ENCODE data around the gene CERK. TPM values are rescaled to one million over a fixed set of nuclear protein-coding genes. Genes with fewer than 3 reads are reported as not detected.
"Not testable (repeated sequence)": the region's sequence is repeated elsewhere in the genome, so short reads cannot be mapped to it uniquely, and the experiment has no call there.

Gene CERK, protein sequence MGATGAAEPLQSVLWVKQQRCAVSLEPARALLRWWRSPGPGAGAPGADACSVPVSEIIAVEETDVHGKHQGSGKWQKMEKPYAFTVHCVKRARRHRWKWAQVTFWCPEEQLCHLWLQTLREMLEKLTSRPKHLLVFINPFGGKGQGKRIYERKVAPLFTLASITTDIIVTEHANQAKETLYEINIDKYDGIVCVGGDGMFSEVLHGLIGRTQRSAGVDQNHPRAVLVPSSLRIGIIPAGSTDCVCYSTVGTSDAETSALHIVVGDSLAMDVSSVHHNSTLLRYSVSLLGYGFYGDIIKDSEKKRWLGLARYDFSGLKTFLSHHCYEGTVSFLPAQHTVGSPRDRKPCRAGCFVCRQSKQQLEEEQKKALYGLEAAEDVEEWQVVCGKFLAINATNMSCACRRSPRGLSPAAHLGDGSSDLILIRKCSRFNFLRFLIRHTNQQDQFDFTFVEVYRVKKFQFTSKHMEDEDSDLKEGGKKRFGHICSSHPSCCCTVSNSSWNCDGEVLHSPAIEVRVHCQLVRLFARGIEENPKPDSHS
- total RNA-seq, result 13.0 TPM

DNA sequence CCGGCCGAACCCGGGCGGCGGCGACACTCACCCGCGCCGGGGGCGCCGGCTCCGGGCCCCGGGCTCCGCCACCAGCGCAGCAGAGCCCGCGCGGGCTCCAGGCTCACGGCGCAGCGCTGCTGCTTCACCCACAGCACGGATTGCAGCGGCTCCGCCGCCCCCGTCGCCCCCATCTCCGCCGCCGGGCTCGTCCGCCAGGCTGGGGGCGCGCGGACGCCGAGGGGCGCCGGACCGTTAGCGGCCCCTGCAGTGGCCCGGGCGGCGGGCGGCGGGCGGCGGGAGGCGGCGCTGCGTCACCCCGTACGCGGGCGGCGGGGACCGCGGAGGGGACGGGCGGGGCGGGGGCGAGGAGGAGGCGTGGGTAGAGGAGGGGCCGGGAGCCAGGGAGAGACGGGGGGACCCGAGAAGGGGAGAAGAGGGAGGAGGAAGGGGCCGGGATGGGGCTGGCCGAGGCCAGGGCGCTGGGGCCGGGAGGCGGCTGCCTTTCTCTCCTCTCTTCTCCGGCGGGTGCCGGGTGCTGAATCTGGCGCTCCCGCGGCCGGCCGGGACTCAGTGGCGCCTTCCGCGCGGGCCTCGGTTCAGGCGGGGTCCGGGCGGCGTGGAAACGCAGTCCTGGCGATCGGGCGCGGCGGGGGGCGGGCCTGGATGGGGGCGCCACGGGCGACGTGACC lies at the start of gene CERK:
TSS of gene CERK (minus strand) at position 277 of the 671 bp plus-strand sequence. CDS start at position 173, 104 bp downstream.
- DNase-seq (ENCODE audit: low spot score), result peak; percentile 76

DNA sequence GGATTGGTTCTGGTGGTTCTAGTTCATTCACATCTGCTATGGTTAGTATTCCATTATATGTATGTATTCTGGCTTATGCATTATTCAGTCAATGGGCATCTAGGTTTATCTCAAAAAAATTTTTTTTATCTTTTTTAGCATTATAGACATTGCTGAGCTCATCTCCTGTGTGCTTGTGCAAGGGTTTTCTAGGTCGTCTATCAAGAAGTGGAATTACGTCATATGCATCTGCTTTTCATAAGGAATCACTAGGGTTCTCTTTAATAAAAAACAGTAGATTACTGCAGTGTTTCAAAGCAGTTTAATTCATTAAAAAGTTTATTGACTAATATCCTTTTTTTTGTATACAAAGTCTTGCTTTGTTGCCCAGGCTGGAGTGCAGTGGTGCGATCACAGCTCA lies 45.7 kb upstream of the CERK start:
- no peak for DNase-seq (ENCODE audit: low spot score)

DNA sequence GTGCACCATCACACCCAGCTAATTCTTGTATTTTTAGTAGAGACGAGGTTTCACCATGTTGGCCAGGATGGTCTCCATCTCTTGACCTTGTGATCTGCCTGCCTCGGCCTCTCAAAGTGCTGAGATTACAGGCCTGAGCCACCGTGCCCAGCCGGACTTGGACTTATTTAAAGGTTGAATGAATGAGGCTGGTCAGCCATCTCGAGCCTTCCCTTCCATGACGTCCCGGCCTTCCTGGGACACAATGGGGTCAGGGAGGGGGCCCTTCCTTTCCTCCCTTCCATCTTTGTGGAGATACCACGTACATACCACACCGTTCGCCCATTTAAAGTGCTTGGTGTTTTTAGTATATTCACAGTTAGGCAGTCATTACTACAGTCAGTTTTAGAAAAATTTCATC lies 44.1 kb upstream of the CERK start:
- DNase-seq (ENCODE audit: low spot score), result not testable (repeated sequence)

DNA sequence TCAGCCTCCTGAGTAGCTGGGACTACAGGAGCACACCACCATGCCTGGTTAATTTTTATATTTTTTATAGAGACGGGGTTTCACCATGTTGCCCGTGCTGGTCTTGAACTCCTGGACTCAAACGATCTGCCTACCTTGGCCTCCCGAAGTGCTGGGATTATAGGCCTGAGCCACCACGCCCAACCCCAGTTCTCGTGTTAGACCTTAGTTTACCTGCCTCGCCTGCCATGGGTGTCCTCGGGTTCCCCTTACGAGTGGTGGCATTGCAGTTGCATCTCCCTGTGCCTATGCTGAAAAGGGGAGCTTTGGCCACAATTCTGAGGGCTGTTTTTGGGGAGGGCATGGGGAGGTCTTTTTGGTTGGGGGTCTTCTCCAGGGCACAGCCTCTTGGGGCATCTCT lies 43.2 kb upstream of the CERK start:
- no peak for DNase-seq (ENCODE audit: low spot score)

DNA sequence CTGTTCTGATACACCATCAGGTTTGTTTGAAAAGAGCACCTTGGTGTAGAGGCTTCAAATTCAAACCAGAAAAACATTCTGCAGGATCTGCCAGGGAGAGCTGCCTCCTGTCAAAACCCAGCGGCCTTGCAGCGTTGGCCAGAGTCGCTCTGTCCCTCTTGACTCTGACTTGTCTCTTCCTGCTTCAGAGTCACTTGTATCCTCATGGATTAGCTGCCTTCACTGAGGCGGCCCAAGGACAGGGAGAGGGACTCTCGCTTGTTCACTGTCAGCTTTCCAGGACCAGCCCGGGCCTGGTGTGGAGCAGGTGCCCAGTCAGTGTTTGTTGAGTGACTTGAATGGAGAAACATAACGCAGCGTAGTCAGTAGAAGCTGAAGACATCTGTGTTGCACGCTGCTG lies 42.4 kb upstream of the CERK start:
- no peak for DNase-seq (ENCODE audit: low spot score)

DNA sequence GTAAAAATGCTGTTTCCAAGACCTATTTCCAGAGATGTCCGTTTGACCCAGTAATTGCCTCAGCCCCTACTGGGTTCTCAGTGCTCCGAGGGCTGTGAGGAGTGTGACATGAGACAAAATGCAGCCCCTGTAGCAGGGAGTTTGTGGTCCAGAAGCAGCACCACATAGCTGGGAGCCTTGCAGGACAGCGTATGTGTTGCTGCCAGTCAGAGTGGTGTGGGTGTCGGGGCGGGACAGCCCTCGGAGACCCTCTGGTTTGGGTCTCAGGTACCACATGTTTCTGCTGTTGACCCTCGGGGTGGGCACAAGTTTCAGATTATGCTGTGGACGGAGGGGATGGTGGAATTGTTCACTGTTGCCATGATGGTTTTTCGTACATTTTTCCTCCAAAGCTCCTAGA lies 41.6 kb upstream of the CERK start:
- no peak for DNase-seq (ENCODE audit: low spot score)

DNA sequence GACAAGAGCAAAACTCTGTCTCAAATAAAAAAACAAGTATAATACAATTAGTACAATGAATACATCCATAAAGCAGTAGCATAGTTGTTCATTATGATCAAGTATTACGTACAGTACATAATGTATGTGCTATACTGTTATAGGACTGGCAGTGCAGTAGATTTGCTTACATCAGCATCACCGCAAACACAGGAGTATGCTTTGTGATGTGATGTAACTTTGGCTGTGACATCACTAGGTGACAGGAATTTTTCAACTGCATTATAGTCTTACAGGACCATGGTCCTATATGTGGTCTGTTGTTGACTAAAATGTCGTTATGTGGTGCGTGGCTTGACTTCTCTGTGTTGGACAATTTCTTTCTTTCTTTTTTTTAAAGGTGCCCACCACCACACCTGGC lies 41.0 kb upstream of the CERK start:
- no peak for DNase-seq (ENCODE audit: low spot score)

DNA sequence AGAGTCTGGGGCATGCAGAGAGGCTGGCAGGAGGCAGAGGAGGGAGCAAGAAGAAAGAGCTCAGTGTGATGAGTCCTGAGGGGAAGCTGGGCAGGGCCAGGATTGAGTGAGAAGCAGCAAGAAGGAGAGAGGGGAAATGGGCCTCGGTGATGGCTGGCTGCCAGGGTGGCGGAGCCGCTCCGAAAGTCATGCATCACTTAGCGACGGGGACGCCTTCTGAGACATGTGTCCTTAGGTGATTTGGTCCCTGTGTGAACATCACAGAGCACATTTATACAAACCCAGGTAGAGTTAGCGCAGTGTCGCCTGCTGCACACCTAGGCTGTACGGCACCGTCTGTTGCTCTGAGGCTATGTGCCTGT lies 39.5 kb upstream of the CERK start:
- DNase-seq (ENCODE audit: low spot score), result no peak

DNA sequence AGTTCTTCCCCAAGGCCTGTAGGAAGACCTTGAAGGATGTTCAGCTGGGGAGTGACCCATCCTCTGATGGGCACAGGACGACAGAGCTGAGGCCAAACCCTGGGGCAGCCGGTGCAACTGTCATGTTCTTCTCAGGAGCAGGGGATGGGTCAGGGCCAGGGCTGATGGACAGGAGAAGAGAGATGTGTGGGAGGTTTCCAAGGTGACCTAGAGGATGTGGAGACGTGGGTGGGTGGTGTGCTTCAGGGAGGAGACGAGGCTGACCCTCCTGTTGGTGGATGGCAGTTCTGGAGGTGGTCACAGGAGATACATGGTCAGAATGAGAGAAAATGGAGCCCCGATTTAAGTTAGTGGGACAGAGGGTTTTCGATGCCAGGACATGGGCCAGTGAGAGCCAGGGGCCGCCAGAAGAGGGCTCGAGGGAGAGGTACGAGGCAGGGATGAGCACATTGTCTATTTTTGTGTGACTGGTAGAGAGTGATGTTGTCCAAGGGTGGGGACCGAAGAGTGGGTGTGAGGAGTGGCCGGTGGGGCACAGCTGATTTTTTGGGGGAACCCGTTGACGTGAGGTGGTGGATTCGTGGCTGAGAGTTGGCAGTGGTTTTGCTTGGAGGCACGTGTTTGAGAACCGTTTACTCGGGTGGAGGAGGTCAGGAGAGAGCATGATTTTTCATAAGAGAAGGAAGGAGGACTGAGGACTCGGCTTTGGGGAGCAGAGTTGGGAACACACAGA lies 39.0 kb upstream of the CERK start:
- DNase-seq (ENCODE audit: low spot score), result no peak

DNA sequence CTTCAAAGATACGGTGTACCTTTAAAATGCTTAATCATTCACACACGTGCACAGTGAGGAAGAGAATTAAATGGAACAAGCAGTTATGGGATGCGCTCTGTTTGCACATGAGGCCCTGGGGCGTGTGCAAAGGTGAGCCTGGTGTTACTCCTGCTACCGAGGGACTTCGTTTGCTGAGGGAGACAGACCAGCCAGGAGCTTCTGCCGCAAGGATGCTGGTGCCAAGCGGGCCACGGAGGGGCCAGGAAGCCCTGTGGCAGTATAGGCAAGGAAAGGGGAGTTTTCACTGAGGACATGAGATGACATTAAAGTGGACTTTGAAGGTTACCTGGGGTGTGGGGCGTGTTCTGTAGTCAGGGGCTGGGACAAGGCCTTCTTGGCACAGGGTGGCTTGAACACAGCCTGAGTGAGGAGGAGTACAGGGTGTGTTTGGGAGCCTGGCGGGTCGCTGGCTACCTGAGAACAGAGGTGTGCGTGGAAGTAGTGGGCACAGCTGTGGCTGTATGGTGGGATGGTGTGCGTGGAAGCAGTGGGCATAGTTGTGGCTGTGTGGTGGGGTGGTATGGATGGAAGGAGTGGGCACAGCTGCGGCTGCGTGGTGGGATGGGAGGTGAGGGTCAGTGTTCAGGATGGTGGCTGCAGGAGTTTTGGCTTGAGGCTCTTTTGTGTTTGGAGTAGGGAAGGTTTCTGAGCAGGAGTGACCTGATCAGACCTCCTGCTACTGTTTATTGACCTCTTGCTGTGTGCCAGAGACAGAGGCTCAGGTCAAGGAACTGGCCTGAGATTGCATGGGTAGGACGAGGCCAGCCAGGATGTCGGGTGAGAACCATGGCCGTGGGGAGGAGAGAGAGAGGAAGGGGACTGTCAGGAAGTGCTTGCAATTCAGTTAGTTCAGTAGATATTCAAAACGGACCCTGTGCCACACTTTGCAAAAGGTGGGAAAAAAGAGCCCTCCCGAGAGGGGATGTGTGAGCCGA lies 38.1 kb upstream of the CERK start:
- no peak for DNase-seq (ENCODE audit: low spot score)

DNA sequence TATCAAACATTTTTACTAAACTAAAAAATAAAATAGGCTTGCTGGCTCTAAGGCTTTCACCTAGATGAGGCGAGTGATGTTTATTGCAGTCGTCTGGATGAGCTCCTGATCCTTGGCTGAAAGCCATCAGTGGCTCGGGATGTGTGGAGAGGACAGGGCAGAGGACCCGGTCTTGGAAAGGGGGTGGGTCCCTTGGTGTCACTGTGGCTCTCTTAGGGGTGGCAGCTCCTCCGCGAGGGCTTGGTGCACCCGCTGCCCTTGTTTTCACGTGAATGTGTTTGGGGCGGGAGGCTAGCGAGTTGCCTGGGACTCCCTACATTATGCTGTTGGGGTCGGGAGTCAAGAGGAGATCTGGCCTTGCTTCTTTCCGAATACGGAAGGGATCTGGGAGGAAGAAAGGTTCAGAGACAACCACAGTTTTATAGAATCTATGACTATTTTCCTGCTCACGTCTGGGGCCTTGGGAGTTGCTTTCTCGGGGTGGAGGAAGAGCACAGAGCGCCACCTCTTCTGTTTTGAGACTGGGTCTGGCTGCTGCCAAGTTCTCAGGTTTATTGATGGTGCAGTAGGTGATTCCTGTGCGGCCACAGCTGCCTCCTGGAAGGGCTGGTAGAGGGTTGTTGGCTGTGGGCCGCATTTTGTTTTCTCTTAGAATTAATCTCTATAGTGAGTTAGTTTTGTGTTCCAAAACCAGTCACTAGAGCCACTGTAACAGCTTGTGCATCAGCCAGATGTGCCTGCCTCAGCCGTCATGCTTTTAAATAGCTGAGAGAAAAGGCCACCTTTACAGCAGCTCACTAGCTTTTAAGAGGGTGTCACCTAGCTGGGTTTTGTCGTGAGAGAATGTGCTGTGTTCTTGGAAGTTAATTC lies 37.2 kb upstream of the CERK start:
- no peak for DNase-seq (ENCODE audit: low spot score)

DNA sequence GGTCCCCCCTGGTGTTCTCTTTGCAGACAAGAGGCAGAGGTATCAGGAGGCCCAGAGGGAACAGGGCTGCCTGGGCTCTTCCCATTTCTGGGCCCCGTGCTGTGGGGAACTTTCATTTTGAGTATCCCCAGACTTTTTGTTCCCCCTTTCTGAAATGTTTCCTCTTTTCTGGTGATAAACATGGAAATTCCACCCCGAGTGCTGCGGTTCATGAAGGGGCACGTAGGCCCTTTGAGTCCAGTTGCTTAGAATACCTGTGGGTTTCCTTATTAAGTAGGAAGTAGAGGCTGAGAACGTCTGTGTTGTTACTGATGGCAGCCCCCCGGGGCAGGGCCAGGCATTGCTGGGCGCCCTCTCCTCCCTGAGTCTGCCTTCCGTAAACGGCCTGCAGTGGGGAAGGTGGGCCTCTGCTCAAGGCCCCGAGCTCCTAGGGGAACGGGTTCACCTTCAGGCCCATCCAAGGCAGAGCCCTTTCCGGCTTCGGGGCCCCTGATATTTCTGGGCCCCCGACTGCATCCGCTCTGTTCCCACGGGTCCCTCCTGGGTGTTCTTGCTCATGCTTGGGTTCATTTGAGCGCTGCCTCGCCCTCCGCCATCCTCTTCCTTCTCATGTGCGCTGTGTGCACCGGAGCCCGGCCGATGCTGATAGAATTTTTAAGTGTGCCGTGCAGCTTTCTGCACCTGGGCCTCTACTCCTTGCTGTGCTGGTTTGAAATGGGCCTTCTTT lies 36.4 kb upstream of the CERK start:
- DNase-seq (ENCODE audit: low spot score), result no peak

DNA sequence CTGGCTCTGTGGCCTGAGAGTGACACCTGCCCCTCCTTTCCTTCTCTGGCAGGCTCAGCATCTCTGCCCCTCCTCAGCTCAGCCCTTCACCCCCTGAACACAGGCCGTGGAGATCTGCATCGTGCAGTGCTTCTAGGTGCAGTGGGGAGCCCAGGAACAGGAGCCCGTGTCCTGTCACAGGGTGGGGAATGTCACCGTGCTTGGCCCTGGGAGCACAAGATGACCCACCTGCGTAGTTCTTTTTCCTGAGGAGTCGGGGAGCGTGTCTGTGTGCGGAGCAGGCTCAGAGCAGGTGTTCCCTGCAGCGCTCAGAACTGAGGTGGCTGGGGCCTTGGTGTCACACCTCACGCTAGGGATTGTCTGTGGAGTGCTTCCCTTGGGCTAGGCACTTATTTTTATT lies 35.0 kb upstream of the CERK start:
- no peak for DNase-seq (ENCODE audit: low spot score)

DNA sequence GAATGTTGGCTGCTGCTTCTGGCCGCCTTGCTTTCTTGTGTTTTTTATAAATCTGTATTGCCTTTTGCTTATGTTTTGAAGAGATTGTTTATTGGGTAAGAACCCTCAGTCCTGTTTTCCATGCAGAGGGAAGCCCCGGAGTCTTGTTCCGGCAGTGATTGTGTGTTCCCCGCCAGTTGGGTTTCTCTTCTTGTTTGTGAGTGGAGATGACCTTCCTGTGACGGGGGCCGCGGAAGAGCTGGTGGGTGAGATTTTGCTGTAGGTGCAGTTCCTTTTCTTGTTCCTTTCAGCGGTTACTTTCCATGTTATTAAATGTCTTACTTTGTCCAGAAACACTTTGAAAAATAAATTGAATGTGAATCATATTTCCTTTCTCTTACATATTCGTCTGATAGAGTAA lies 32.7 kb upstream of the CERK start:
- no peak for DNase-seq (ENCODE audit: low spot score)

DNA sequence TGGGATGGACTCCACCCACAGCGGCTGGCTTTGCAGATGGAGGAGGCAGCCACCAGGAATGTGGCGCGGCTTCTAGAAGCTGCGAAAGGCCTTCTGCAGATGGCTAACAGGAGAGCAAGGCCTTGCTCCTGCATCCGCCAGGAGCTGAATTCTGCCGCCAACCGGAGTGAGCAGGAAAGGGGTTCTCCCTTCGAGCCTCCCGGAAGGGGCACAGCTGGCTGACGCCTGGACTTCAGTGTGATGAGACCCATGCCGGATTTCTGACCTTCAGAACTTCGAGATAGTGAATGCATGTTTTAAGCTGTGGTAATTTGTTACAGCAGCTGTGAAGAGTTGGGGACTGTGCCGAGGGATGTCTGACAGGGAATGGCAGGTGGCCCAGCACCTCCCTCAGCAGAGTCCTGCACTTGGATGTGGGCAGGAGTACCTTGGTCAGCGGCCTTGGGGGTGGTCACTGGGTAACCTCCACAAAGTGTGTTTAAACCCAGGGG lies 32.1 kb upstream of the CERK start:
- no peak for DNase-seq (ENCODE audit: low spot score)

DNA sequence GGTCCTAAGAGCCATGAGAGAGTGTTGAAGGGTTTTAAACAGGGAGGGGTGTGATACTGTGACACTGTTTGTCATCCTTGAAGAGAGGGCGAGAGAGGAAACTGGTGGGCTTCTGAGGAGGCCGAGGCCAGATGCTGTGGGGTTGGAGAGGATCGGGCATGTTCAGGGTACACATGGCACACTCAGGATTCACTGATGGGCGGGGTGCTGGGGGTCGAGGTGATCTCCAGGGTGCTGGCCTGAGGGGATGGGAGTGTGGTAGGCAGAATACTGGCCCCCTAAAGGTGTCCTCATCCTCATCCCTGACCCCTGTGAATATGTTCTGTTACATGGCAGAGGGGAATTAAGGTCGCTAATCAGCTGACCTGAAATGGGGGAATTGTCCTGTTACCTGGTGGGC lies 31.7 kb upstream of the CERK start:
- no peak for DNase-seq (ENCODE audit: low spot score)

DNA sequence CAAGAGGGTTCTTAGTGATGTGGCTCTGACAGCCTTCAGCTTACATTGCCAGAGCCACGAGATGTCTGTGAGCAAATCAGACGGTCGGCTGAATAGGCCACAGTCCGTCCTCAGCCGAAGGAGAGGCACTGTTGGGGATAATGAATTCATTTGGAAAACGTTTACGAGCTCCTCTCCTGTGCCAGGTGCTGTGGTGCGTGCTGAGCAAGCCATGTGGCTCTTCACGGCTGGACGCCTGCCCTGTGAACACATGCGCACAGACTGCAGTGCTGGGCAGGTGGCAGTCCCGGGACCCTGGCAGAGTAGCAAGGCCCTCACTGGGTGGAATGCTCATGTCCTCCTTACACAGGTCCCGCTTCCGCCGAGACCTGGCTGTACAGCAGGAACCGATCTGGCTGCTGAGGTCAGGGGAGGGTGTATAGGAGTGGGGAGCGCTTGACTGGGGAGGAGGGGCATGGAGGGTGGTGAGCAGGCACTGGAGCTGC lies 31.2 kb upstream of the CERK start:
- DNase-seq (ENCODE audit: low spot score), result no peak

DNA sequence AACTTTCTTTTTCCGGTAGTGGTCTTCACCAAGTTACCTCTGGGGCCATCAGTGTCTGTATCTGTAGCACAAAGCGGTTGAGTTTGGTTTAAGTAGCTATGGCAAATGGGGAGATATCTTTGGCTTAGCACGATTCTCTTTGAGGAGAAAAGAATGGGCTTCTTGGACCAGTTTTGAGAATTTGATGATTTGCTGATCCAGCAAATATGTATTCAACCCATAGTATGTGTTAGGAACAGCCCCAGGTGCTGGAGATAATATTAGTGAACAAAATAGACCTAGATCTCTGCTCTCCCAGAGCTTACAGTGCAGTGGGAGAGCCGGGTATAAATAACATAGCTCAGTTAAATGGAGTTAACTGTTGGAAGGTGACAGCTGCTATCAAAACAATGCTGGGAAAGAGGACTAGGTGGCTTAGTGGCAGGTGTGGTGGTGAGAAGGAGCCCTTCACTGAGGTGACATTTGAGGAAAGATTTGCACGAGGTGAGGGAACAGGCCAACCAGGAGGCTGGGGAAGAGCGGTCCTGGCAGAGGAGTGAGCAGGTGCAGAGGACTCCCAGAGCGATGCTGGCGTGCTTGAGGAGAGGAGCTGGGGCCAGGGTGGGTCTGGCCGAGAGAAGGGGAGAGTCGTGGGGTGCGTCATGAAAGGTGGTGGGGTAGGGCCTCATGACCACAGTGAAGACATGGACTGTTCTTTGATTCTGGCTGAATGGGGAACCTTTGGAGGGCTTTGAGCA lies 29.4 kb upstream of the CERK start:
- DNase-seq (ENCODE audit: low spot score), result no peak

DNA sequence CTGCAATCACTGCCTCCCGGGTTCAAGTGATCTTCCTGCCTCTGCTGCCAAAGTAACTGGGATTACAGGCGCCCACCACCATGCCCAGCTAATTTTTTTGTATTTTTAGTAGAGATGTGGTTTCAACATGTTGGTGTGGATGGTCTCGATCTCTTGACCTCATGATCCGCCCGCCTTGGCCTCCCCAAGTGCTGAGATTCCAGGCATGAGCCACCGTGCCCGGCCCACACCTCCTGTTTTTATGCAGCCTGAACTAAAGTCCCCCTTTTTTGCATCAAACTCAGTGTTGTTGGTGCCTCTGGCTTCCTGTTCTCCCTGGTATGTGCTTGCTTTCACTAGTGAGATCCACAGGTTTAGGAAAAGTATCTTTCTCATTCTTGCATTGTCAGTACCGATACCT lies 28.6 kb upstream of the CERK start:
- DNase-seq (ENCODE audit: low spot score), result no peak

All from ureter (tissue), 1 donor.